Upper lobe of left lung (tissue), 6 donors: ENCODE measurements around the gene TMEM169. TPM values are rescaled to one million over a fixed set of nuclear protein-coding genes. Genes with fewer than 3 reads are reported as not detected.

Experiments used
- ATAC-seq, 2 donors: fragments of 200-7000 bp; cut with Tn5 transposase; one replicate each; pipeline ENCODE4 v1.9.1; 2022; ENCODE audit warnings: mild to moderate bottlenecking in 2 of 2, moderate library complexity in 2 of 2; ENCODE audit not compliant: low FRiP score in 2 of 2
- DNase-seq, 2 donors: peaks; one replicate each; pipeline ENCODE4 v3.0.0-alpha.2; 2019 to 2020
- H3K27ac ChIP-seq, 4 donors: fragments of 200-600 bp; sonication (generic); one replicate each; pipeline ENCODE4 v1.5.1; 2016 to 2019
- H3K27me3 ChIP-seq, 4 donors: fragments of 200-600 bp; sonication (generic); one replicate each; pipeline ENCODE4 v1.5.1; 2017 to 2019
- H3K36me3 ChIP-seq, 4 donors: fragments of 200-600 bp; sonication (generic); one replicate each; pipeline ENCODE4 v1.5.1; 2016 to 2019
- H3K4me1 ChIP-seq, 4 donors: fragments of 200-600 bp; sonication (generic); one replicate each; pipeline ENCODE4 v1.5.1; 2018 to 2019
- H3K4me3 ChIP-seq, 4 donors: fragments of 200-600 bp; sonication (generic); one replicate each; pipeline ENCODE4 v1.5.1; 2017 to 2019; ENCODE audit warnings: mild to moderate bottlenecking in 2 of 4, moderate library complexity in 1 of 4
- H3K9me3 ChIP-seq, 4 donors: fragments of 200-600 bp; sonication (generic); one replicate each; pipeline ENCODE4 v1.5.1; 2018 to 2019
- CTCF ChIP-seq, 6 experiments: fragments of 450-650 bp in 4 of 6; fragments of 200-600 bp in 2 of 6; sonication (generic) in 2 of 6; IDR thresholded peaks; one replicate each; pipeline ENCODE4 v1.5.1; 2016 to 2019; ENCODE audit warnings: antibody characterized with exemption in 6 of 6
- EP300 ChIP-seq, 4 donors: sonication (generic); formaldehyde crosslinking; IDR thresholded peaks; one replicate each; pipeline ENCODE4 v1.5.1; 2017; ENCODE audit warnings: antibody characterized with exemption in 4 of 4, control low read depth in 2 of 4
- POLR2A ChIP-seq, 4 donors: fragments of 450-650 bp; IDR thresholded peaks; one replicate each; pipeline ENCODE4 v1.5.1; 2016 to 2017; ENCODE audit warnings: antibody characterized with exemption in 4 of 4, mild to moderate bottlenecking in 2 of 4
- POLR2AphosphoS5 ChIP-seq, 2 donors: sonication (generic); formaldehyde crosslinking; IDR thresholded peaks; one replicate each; pipeline ENCODE4 v1.5.1; 2017; ENCODE audit warnings: antibody characterized with exemption in 2 of 2
- WGBS, 2 donors: methylation state at CpG; one replicate each; pipeline ENCODE4 v1.1.5; 2017 to 2018; 5-methylcytosine and 5-hydroxymethylcytosine counted together
- total RNA-seq, 6 donors: library from RNA; depleted of rRNA in 4 of 6; stranded (reverse); fragments of >200 nt in 4 of 6; gene quantifications; one replicate each; pipeline versions ENCODE4 v1.1.0 to v1.2.1, GENCODE V29; 2016 to 2021
- donor health status: DM: no; HTN: no; CAD: no; lungs with moderate emphysema.
- donor health status: DM: no; HTN: yes; CAD: no; lungs with severe emphysema.

Gene TMEM169
- total RNA-seq, 6 donors from 2014 or later = 0.15 to 1.1 (median 0.80) TPM; not detected in 2

DNA sequence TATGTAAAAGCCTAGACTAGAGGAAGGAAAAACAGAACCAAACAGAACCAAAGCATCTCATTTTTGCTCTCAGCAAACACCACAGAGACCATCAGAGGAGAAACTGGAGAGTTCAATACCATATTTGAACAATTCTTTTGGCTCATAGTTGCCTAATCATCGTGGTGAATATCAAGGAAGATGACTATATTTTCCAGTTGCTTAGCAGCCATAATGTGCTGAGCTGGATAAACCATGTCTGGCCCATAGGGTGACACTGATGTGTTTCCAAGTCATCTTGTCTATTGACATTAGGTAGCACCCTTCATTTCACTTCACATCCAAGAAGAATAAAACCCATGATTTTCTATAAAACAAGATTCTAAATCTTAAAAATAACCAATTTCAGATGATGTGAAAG, 21.5 kb downstream of the TMEM169 start:
- WGBS, 2 donors = 57 to 75% methylated on average over 1 of the region's 1 CpG
- Histone ChIP-seq H3K9me3 (no peaks in the 10 kb centered on the region), H3K4me1 (no peaks in the 10 kb centered on the region), H3K4me3 (no peak overlapping the region), H3K36me3 (no peaks in the 10 kb centered on the region), H3K27ac (no peak overlapping the region), H3K27me3 (no peaks in the 10 kb centered on the region)
- no peak for ATAC-seq
- no peak for DNase-seq
- no peak for TF ChIP-seq EP300 (IDR thresholded peaks at IDR 0.05)
- no peak for TF ChIP-seq POLR2AphosphoS5 (IDR thresholded peaks at IDR 0.05)
- TF ChIP-seq POLR2A (IDR thresholded peaks at IDR 0.05) = no peak
- no peak for TF ChIP-seq CTCF (IDR thresholded peaks at IDR 0.05)

- Histone ChIP-seq H3K27ac (peak overlapping the region in 1 of 4 donors; percentile 40), H3K27me3 (no peaks in the 10 kb centered on the region), H3K36me3 (no peaks in the 10 kb centered on the region), H3K4me3 (no peak overlapping the region), H3K4me1 (peaks cover 0 to 5% (median 1%) of the 10 kb centered on the region in 4 donors), H3K9me3 (no peaks in the 10 kb centered on the region)
- WGBS, 2 donors = 70 to 95% methylated on average over 3 of the region's 3 CpGs
- DNase-seq = no peak
- TF ChIP-seq POLR2AphosphoS5 (IDR thresholded peaks at IDR 0.05) (no peak), CTCF (IDR thresholded peaks at IDR 0.05) (no peak), EP300 (IDR thresholded peaks at IDR 0.05) (no peak), POLR2A (IDR thresholded peaks at IDR 0.05) (no peak)
- no peak for ATAC-seq
Observed at GRCh38 chr2:216104691-216105090, 23.0 kb downstream of the TMEM169 start.

DNA sequence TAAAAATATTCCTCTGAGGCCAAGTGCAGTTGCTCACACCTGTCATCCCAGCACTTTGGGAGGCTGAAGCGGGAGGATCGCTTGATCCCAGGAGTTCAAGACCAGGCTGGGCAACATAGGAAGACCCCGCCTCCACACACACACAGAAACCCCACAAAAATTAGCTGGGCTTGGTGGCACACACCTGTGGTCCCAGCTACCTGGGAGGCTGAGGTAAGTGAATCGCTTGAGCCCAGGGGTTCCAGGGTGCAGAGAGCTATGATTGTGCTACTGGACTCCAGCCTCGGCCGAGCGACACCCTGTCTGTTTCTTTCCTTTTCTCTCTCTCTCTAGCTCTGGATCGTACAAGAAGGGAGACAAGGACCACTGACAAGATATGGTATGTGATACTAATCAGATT, 25.6 kb downstream of the TMEM169 start:
- ATAC-seq = no peak
- DNase-seq = no peak
- H3K4me3 ChIP-seq = no peak overlapping the region
- 85 to 93% methylated on average over 8 of the region's 8 CpGs for WGBS, 2 donors
- TF ChIP-seq POLR2A (IDR thresholded peaks at IDR 0.05) (no peak), CTCF (IDR thresholded peaks at IDR 0.05) (no peak), EP300 (IDR thresholded peaks at IDR 0.05) (no peak)
- H3K4me1 ChIP-seq = peaks cover 13 to 22% (median 16%) of the 10 kb centered on the region in 4 donors
- no peaks in the 10 kb centered on the region for H3K9me3 ChIP-seq
- peaks cover 0 to 17% (median 6%) of the 10 kb centered on the region in 4 donors for H3K36me3 ChIP-seq
- no peak overlapping the region for H3K27ac ChIP-seq
- H3K27me3 ChIP-seq = no peaks in the 10 kb centered on the region

- 84 to 86% methylated on average over 13 of the region's 13 CpGs for WGBS, 2 donors
- ATAC-seq (no peak), DNase-seq (peak in 1 of 2 donors; percentile 61)
- H3K9me3 ChIP-seq = no peaks in the 10 kb centered on the region
- no peak for TF ChIP-seq POLR2AphosphoS5 (IDR thresholded peaks at IDR 0.05)
- no peak for TF ChIP-seq EP300 (IDR thresholded peaks at IDR 0.05)
- no peak for TF ChIP-seq CTCF (IDR thresholded peaks at IDR 0.05)
- H3K27ac ChIP-seq = no peak overlapping the region
- H3K4me3 ChIP-seq = no peak overlapping the region
- no peaks in the 10 kb centered on the region for H3K27me3 ChIP-seq
- H3K4me1 ChIP-seq = peaks cover 13 to 22% (median 16%) of the 10 kb centered on the region in 4 donors
- H3K36me3 ChIP-seq = peaks cover 0 to 21% (median 8%) of the 10 kb centered on the region in 4 donors
Observed at GRCh38 chr2:216107760-216108159, 26.0 kb downstream of the TMEM169 start.

- DNase-seq (no peak), ATAC-seq (no peak)
- WGBS, 2 donors = 58 to 61% methylated on average over 4 to 6 of the region's 6 CpGs
- Histone ChIP-seq H3K4me1 (peaks cover 13 to 22% (median 16%) of the 10 kb centered on the region in 4 donors), H3K36me3 (peaks cover 0 to 28% (median 15%) of the 10 kb centered on the region in 4 donors), H3K27me3 (no peaks in the 10 kb centered on the region), H3K4me3 (peak overlapping the region in 3 of 4 donors; percentile 75 to 91 (median 80)), H3K9me3 (no peaks in the 10 kb centered on the region), H3K27ac (peak overlapping the region; percentile 91 to 97 (median 93))
- no peak for TF ChIP-seq POLR2A (IDR thresholded peaks at IDR 0.05)
- TF ChIP-seq EP300 (IDR thresholded peaks at IDR 0.05) = no peak
- no peak for TF ChIP-seq CTCF (IDR thresholded peaks at IDR 0.05)
- TF ChIP-seq POLR2AphosphoS5 (IDR thresholded peaks at IDR 0.05) = no peak
Observed at GRCh38 chr2:216108310-216108966, 26.7 kb downstream of the TMEM169 start.
